HG02973 (cell line): Measurements from ENCODE around the gene IL19.

ENCODE experiments used
- ATAC-seq: cut with Tn5 transposase; IDR thresholded peaks from one replicate; pipeline ENCODE4 v1.9.1; 2021; ENCODE audit warnings: moderate library complexity; ENCODE audit not compliant: unreplicated experiment

The IL19 gene

GRCh38 chr1:206828765-206829164 is 58.2 kb downstream of the IL19 start:
- ATAC-seq = no peak

- no peak for ATAC-seq
These were observed 58.7 kb downstream of the IL19 start for GRCh38 chr1:206829282-206829681.

GRCh38 chr1:206829875-206830274 is 59.3 kb downstream of the IL19 start:
- no peak for ATAC-seq

- no peak for ATAC-seq
These were observed 61.1 kb downstream of the IL19 start for GRCh38 chr1:206831650-206832049.

GRCh38 chr1:206832352-206832880 is 61.8 kb downstream of the IL19 start:
- ATAC-seq = no peak

GRCh38 chr1:206833106-206833680 is 62.6 kb downstream of the IL19 start:
- ATAC-seq = no peak

- ATAC-seq = no peak
These were observed 63.2 kb downstream of the IL19 start for GRCh38 chr1:206833801-206834200.

- no peak for ATAC-seq
These were observed 63.6 kb downstream of the IL19 start for GRCh38 chr1:206834217-206834616.

GRCh38 chr1:206834711-206835110 is 64.1 kb downstream of the IL19 start:
- ATAC-seq = no peak

- ATAC-seq = no peak
These were observed 64.6 kb downstream of the IL19 start for GRCh38 chr1:206835186-206835585.

GRCh38 chr1:206836111-206836510 is 65.5 kb downstream of the IL19 start:
- no peak for ATAC-seq

GRCh38 chr1:206839006-206839560 is 68.5 kb downstream of the IL19 start:
- no peak for ATAC-seq

GRCh38 chr1:206839857-206840256 is 69.3 kb downstream of the IL19 start:
- ATAC-seq = no peak

- ATAC-seq = no peak
These were observed 71.2 kb downstream of the IL19 start for GRCh38 chr1:206841609-206842323.

- no peak for ATAC-seq
These were observed 72.3 kb downstream of the IL19 start for GRCh38 chr1:206842854-206843253.

- ATAC-seq = no peak
These were observed 73.1 kb downstream of the IL19 start for GRCh38 chr1:206843626-206844025.

- ATAC-seq = no peak
These were observed 75.9 kb downstream of the IL19 start for GRCh38 chr1:206846487-206846886.

GRCh38 chr1:206847337-206847834 is 76.8 kb downstream of the IL19 start:
- no peak for ATAC-seq

GRCh38 chr1:206847946-206848345 is 77.4 kb downstream of the IL19 start:
- no peak for ATAC-seq

- ATAC-seq = no peak
These were observed 79.8 kb downstream of the IL19 start for GRCh38 chr1:206850401-206850800.

GRCh38 chr1:206851341-206852010 is 80.9 kb downstream of the IL19 start:
- ATAC-seq = no peak
